ENCODE results near the gene ADD1. TPM values are rescaled to one million over a fixed set of nuclear protein-coding genes. Genes with fewer than 3 reads are reported as not detected.

ADD1 gene, protein sequence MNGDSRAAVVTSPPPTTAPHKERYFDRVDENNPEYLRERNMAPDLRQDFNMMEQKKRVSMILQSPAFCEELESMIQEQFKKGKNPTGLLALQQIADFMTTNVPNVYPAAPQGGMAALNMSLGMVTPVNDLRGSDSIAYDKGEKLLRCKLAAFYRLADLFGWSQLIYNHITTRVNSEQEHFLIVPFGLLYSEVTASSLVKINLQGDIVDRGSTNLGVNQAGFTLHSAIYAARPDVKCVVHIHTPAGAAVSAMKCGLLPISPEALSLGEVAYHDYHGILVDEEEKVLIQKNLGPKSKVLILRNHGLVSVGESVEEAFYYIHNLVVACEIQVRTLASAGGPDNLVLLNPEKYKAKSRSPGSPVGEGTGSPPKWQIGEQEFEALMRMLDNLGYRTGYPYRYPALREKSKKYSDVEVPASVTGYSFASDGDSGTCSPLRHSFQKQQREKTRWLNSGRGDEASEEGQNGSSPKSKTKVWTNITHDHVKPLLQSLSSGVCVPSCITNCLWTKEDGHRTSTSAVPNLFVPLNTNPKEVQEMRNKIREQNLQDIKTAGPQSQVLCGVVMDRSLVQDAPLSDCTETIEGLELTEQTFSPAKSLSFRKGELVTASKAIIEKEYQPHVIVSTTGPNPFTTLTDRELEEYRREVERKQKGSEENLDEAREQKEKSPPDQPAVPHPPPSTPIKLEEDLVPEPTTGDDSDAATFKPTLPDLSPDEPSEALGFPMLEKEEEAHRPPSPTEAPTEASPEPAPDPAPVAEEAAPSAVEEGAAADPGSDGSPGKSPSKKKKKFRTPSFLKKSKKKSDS
- 100 to 1,000 TPM; 147 to 968 (median 173) TPM for polyA plus RNA-seq (ENCODE audit: insufficient read length in 12 of 12)
- long read RNA-seq, donor 1, full-length matches to known transcripts, result 9 of 67 reads
- long read RNA-seq, donor 1, partial matches to known transcripts, result 58 of 67 reads
- long read RNA-seq, donor 1, other reads (novel, unspliced or antisense), result 0 of 67 reads
- long read RNA-seq, donor 2, full-length matches to known transcripts, result 9 of 86 reads
- long read RNA-seq, donor 2, partial matches to known transcripts, result 58 of 86 reads
- long read RNA-seq, donor 2, other reads (novel, unspliced or antisense), result 19 of 86 reads
- long read RNA-seq, donor 3, full-length matches to known transcripts, result 7 of 16 reads
- long read RNA-seq, donor 3, partial matches to known transcripts, result 0 of 16 reads
- long read RNA-seq, donor 3, other reads (novel, unspliced or antisense), result 9 of 16 reads
- long read RNA-seq, donor 4, partial matches to known transcripts, result 6 of 8 reads
- long read RNA-seq, donor 4, other reads (novel, unspliced or antisense), result 0 of 8 reads
- long read RNA-seq, donor 5, full-length matches to known transcripts, result 12 of 61 reads
- long read RNA-seq, donor 5, partial matches to known transcripts, result 25 of 61 reads
- long read RNA-seq, donor 5, other reads (novel, unspliced or antisense), result 24 of 61 reads
- long read RNA-seq, donor 6, partial matches to known transcripts, result 35 of 43 reads
- long read RNA-seq, donor 6, other reads (novel, unspliced or antisense), result 7 of 43 reads
- long read RNA-seq, donor 7, full-length matches to known transcripts, result 8 of 27 reads
- long read RNA-seq, donor 7, partial matches to known transcripts, result 12 of 27 reads
- long read RNA-seq, donor 7, other reads (novel, unspliced or antisense), result 7 of 27 reads
- long read RNA-seq, donor 8, full-length matches to known transcripts, result 18 of 69 reads
- long read RNA-seq, donor 8, partial matches to known transcripts, result 36 of 69 reads
- long read RNA-seq, donor 8, other reads (novel, unspliced or antisense), result 15 of 69 reads
- long read RNA-seq, donor 9, full-length matches to known transcripts, result 5 of 58 reads
- long read RNA-seq, donor 9, partial matches to known transcripts, result 47 of 58 reads
- long read RNA-seq, donor 9, other reads (novel, unspliced or antisense), result 6 of 58 reads
- long read RNA-seq, donor 10, full-length matches to known transcripts, result 12 of 48 reads
- long read RNA-seq, donor 10, partial matches to known transcripts, result 22 of 48 reads
- long read RNA-seq, donor 10, other reads (novel, unspliced or antisense), result 14 of 48 reads
- long read RNA-seq, donor 11, partial matches to known transcripts, result 43 of 65 reads
- long read RNA-seq, donor 11, other reads (novel, unspliced or antisense), result 18 of 65 reads

DNA sequence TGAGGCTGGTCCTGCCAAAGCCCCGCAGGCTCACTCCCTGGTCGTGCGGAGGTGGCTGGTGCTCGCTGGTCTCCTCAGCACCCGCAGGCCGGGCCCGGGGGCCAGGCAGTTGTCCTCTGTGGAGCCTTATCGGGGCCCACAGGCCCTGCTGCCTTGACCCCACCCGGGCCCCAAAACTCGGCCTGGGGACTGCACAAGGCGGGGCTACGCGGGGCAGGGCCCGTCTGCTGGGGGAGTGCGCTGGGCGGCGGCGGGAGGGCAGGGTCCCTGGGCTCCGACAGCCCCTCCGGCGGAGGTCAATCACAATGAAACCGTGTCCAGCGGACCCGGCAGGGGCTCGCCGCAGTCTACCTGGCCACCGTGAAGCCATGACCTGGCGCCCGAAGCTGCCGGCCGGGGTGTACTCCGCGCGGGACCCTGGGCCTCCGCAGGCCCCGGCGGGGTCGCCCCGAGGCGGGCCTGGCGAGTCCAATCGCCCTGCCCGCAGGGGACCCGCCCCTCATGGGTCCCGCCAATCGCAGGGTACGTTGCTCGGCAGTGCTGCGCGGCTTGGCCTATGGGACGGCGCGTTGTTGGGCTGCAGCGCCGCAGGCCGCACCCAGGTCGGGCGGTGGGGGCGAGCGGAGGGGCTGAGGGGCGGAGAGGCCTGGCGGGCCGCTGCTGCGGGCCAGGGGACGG, at the start of gene ADD1:
Gene ADD1, plus strand, starts transcription at position 582 of the 678 bp plus-strand sequence. CDS start 32,072 bp downstream, outside the sequence.
- peak; percentile 99 for DNase-seq

DNA sequence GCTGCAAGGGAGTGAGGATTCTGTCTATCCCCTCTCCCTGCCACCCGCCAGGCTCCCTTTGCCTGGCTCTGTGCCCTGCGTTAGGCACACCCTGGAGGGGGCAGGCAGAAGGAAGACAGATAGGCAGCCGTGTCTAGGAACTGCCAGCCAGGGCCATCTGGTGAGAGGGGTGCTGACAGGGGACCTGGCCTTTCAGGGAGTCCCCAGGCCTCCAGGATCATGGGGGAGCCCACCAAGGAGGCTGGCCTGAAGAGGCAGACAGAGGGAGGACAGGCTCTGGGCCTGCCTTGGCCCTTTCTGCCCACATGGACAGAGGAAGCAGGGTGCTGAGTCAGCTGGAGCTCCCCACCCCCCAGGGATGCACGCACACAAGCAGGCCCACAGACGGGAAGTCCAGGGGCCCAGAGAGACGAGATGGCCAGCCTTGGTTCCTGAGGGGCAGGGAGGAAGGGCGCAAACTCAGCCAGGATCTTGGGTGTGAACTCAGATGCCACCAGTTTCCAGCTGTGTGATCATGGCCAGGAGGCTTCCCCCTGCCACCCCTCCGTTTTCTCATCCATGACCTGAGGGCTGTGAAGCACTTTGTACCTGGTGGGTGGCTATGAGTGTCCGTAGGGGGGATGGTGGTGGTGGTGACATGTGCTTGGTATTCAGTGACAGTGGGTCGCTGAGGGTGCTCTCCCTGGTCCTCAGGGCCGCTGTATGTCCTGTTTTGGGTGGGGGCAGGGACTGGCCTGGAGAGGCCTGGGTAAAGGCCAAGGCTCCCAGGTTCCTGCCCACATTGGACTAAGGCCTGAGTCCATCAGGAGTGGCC, 49.0 kb upstream of the ADD1 start:
- no peak for DNase-seq

DNA sequence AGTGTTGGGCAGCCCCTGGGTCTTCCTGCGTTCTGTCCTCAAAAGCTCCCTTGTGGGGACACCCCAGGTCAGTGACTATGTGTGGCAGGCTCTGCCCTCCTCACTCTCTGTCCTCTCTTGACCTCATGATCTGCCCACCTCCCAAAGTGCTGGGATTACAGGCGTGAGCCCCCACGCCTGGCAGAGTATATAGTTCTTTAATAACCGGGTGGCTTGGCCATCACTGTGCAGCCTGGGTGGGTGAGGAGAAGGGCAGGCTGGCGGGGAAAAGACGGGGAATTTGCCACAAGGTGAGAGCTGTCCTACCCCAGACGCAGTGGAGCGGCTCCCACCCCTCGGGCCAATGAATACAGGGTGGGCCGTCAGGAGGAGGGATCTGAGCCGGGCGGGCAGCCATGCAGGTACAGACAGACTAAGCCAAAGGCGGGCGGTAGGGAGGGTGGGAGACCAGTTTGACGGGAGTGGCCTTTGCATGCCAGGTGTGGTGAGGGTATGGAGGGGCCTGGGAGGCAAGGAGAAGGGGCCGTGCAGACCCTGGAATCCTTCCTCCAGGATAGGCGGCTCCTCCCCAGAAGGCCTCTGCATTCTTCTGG, 48.2 kb upstream of the ADD1 start:
- no peak for DNase-seq

DNA sequence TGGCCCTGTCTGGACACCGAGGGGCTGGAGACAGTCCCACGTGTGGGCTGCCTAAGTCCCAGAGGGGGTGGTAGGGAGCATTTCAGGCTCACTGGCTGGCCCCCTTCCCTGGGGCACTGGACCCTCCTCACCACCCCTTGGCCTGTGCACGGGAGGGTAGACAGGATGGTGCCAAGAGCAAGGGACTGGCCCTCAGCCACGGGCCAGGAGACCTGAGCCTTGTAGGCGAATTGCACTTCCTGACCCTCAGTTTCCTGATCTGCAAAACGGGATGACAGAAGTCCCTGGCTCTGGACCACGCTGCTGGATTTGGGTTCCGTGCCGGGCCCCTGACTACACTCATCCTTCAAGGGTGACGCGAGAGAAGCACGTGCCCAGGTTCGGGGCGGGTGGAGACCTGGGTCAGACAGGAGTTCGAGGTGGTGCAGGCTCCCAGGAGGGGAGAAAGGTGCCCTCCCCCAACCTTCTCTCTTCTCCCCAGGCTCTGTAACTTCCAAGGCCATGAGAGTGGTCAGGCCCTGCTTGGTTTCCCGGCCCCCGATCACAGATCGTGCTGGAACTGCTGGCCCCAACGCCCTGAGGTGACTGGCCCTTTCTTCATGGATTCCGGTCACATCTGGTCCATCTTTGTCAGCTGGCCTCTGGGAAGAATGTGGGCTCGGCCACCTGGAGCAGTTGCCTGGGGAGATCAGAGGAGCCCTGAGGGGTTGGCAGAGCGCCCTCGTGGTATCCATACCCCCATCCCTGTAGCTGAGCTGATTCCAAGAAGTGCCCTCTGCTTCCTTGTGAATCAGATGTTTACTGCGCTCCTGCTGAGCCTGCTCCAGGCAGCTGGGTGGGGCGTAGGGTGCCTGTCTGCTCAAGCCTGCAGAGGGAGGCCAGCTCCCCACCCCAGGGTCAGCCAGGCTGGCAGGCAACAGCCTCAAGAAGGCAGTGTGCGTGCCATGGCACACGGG, 47.5 kb upstream of the ADD1 start:
- DNase-seq, result no peak

DNA sequence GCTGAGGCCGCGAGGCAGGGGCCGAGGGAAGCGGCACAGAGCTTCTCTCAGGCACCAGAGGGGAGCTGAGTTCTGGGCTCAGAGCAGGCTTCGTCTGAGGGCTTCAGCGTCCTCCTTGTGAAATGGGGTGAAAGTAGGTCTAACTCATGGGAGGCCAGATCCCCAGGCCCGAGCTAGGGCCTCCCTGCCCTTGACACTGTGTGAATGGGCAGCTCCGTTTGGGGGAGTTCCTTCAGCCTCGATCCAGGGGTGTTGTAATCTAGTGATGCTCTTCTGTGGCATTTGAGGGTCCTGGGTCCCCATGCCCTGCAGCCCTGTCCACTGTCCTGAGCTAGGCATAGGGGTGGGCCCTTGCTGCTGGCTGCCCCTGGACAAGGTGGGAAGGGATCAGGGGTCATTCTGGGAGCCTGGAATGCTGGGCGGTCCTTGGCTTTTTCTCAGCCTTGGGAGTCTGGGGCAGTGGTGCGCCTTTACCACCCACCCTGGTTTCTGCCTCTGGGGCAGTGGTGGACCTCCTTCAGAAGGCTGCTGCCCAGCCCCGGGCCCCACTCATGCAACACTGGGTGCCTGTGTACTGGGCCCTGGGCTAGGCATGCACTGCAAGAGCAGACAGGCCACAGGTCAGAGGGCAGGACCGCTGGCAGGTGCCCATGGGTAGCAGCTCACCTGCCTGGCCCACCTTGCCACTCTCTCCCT, 46.6 kb upstream of the ADD1 start:
- DNase-seq, result no peak

DNA sequence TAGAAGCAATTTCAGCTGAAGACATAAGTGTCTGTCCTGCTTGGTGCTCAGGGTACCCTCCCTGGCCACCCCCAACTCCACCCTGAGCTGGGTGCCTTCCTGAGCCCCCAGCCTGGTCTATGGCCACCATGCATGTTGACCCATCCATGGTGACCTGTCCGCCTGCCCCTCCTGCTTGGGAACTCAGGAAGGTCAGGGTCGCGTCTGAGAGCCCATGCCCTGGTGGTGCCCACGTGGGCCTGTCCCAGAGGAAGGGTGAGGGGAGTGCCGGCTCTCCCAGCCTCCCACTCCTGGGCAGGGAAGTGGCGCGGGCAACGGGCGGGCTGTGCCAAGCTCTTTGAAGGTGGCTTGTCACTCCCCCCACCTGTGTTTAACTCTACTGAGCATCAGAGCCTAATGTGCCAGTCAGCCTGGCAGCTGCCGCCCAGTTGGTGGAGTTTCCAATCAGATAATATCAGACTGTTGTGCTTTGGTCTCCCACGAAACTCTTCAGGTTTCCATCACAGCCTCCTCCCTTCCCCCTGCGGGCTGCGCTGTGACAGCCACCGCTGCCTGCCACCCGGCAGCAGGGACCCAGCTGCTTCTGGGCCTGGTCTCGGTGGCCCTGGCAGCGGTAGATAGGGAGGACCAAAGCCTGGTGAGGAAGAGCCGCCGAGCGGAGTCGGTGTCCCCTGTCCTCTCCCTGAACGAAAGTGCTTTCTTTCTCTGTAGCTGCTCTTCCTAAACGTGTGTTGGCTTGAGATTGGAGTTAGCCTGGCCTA, 45.9 kb upstream of the ADD1 start:
- no peak for DNase-seq

DNA sequence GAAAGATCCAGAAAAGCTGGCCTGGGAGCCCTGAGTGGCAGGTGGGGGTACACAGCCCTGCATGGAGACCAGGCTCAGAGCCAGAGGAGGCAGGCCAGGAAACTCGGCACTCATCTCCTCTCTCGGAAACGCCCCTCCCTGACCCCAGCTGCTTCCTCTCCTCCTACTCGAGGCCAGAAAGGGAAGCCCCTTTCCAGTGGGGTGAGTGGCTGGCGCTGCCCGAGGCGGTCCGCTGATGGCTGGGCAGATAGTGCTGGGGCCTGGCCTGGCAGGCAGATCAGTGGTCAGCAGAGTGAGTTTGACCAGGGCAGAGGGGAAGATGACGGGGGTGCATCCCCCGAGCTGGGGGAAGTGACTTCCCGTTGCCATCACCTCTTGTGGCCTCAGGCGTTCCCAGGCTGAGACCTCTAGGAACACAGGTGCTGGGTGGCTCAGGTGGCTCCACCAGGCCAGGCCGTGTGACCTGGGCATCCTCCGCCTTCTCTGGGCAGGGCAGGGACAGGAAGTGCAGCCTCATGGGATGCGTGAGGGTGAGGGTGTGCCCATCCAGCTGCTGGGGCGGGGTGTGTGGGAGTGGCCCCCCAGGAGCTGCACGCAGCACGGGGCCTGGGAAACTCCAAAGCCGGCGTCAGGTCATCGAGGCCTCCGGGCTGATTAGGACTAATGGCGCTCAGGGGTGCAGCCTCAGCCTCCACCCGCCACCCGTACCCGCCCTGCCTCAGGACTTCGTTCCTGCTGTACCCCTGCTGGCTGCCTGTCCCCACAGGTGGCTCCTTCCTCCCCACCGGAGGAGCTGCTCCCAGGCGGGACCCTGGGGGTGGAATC, 45.0 kb upstream of the ADD1 start:
- peak; percentile 66 for DNase-seq

DNA sequence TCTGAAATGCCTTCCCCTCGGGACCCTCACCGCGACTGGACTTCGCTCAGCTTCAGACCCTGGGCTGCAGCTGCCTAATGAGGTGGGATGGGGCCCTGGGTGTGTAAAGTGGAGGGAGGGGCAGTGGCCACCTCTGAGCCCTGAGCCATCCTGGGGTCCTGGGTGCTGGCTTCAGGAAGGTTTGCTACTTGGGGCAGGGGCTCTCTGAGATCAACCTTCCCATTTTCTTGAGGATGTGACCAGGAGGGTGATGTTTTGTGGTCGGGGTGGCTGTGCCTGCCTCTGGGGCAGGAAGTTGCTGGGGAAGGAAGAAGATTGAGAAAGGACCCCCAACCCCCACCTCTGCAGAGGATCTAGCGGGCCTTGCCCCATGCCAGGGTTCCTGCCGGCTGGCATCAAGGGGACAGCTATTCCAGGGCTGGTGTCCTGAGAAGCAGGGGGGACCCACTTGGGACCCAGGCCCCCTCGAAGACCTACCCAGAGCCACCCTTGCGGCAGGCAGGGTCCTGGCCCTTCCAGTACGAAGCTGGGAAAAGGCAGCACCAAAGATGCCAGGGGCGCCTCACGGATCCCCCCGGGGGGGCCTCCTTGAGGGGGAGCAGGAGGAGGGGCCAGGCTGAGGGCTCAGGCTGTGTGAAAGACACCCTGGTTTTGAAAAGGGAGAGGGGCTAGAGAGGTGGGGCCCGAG, 44.3 kb upstream of the ADD1 start:
- DNase-seq, result no peak

DNA sequence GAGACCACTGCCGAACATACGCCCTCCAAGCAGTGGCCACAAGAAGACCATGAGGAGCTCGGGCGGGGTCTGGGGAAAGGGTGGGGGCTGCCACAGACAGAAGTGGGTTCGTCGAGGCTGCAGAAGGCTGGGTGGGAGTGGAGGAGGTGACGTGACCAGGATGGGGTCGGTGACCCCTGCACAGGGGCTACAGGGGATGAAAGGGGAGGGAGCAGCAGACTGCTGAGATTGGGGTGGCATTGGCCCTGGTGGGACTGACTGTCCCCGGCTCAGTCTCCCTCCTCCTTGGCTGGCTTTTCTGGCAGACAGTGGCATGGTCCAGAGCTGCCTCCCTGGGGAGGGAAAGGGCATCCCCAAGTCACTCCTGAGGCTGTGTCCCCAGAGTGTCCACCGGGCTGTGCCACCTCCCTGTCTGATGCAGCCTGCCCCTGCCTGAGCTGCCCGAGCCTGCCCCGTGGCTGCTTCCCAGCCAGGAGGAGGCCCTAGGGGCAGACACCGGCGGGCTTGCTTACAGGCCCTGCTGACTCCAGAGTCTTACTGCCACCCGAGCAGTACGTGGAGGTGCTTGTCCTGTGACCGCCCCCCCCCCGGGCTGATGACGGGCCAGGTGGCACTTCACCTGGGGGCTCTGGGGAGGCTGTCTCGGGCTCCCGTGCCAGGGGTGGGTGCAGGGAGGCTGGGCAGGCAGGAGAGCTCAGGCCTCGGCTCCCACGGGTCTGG, 43.5 kb upstream of the ADD1 start:
- DNase-seq, result no peak

DNA sequence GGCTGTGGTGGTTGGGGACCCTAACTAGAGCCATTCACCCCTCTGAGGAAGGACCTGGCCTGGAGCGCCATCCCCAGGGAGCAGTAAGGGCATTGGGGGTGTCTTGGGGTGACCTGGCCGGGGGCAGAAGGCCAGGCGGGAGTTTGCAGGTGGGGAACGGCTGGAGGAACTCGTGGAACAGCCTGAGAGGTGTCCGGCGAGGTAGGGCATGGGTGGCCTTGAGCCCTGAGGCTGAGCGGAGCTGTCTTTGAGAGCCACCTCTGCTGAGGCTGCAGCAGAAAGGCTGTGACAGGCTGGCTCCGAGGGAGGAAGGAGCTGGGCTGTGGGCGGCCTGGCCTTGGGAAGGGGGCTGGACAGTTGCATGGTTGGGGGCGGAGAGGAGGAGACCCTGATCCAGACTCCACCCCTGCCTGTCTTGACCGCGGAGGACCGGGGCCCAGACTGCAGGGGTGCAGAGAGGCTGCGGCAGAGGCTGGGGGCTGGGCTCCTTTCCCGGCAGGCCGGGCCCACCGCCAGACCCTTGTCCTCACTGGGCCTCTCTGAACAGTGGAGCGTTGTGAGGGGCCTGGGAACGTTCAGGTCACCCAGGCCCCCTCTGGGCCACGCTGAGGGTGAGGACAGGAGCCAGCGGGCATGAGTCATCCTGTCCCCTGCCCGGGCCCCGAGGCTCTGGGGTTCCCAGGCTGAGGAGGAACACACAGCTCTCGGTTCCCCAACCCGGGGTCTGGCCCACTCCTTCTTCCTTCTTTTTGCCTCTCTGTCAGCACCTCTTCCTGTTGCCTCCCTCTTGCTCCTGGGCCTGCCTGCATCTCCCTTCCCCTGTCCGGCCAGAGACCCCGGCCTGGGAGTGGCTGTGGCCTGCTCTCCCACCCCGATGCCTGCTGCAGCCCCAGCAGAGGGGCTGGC, 42.7 kb upstream of the ADD1 start:
- peak; percentile 89 for DNase-seq

DNA sequence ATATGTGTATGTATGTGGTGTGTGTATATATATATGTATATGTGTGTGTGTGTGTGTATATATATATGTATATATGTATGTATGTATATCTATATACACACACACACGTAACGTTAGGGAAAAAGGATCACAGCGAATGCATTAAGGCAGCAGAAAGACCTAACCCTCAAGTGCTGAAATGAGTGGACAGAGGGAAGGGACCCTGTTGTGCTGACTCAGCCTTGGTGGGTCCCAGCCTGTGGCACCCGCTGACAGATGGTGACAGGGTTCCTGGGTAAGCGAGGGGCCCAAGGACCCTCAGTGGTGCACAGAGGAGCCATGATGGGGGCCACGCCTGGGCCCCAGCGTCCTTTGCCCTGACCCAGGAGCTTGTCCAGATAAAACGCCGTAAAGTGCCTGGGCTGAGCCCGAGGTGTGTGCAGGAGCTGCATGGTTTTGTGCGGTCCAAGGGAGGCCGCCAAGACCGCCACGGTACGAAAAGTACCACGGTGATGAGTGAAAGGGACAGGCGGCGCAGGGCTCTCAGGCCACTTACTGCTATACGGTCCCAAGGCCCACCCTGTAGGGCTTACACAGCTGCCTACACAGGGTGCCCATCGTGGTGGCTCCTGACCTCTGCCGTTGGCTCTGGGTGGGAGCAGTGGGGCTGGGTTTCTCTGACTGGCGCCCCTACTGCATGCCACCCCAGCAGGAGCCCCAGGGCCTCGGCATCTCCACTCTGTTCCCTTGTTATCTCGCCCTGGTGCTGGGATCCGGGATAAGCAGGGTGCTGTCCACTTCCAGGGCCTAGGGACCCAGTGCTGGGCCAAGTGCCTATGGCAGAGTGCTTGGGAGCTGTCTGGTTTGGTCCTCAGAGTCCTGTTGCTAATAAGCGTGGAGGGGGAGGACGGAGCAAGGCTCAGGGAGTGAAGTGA, 40.8 kb upstream of the ADD1 start:
- DNase-seq, result no peak

Data from muscle of arm (tissue), 14 donors.